Activated CD8-positive, alpha-beta memory T cell treated with anti-CD3 and anti-CD28 coated beads, Interleukin-2, amount 50 U/mL, for 48 hours (primary cell): ENCODE measurements around the gene DUSP22.
"Not testable (repeated sequence)": the region's sequence is repeated elsewhere in the genome, so short reads cannot be mapped to it uniquely, and the experiment has no call there.

ENCODE experiments used
- DNase-seq: peaks from one replicate; pipeline ENCODE4 v3.0.0-alpha.2; 2020

DUSP22 gene

DNA sequence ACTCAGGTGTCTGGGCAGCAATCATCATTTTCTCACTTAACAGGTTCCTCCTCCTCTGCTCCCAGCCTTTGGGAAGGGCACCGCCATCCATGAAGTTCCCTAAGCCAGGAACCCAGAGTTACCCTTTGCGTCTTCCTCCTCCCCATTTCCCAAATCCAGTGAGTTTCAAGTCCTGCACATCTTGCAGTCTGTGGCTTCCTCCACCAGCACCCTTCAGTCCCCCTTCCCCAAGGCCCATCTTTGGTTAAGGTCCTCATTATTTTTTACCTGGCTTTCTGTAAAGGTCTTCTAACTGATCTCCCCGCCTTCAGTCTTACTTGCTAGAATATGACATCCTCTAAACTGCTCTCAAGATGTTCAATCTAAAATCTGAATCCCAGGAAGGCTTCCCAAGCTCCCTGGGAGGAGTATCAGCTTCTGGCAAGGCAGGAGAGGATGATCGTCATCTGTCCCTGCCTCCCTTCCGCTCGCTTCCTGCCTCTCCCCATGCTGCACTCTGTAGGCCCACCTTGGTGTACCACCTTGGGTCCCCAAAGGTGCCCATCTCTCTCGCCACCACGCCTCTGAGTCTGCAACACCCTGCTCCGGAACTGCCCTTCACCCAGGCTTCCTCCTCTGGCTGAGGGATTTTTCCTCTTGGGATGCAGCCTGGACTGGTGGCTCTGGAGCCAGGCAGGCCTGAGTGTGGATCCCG lies 11.4 kb upstream of the DUSP22 start:
- no peak for DNase-seq

DNA sequence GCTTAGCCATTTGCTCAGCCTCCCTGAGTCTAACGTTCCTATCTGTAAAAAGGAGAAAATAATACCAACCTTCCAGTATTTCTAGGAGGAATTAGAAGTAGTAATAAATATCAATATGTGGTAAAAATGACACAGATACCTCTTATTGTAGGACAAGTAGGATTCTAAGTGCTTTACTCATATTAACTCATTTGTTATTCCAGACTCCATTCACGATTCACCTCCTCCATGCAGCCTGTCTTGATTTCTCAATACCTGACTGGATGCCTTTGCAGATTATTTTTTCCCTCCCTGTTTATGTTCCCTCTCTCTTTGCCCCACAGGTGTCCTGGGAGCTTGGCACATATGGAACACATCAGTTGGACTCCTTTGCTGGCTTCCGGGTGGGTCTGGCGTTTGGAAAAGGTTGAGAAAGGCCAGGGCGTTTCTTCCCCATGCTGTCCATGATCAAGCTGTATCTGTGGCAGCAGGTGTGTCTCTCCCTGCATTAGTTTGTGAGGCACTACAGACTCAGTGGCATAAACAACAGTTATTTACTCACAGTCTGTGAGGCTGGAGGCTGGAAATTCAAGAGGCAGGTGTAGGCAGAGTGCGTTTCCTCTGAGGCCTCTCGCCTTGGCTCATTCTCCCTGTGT lies 10.7 kb upstream of the DUSP22 start:
- no peak for DNase-seq

DNA sequence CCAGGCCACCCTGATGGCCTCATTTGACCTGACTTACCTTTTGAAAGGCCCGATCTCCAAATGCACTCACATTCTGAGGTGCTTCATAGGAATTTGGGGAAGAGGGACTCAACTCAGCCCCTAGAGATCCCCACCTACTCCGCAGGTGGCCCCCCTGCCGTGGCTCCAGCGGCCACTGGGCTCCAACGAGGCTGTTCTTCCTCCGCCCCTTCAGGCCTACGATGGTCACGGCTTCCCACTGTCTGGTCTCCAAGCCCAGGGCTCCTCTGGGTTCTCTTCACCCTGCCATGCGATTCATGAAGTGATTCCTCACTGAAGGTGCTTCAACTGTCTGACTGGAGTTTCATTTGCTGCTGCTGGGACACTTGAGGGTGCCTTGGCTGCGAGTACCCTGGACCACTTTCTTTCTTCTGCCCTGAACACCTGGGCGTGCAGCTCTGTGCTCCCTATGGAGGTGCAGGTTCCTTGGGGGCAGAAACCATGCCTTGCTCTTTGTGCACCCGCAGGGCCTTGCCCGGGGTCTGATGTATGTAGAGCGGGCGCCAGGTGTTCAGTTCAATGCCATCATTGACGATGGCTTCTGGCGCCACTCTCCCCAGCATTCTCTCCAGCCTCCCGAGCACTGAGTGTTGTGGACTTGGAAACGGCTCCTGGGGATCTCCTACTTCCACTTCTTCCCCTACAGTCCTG lies 10.0 kb upstream of the DUSP22 start:
- no peak for DNase-seq

DNA sequence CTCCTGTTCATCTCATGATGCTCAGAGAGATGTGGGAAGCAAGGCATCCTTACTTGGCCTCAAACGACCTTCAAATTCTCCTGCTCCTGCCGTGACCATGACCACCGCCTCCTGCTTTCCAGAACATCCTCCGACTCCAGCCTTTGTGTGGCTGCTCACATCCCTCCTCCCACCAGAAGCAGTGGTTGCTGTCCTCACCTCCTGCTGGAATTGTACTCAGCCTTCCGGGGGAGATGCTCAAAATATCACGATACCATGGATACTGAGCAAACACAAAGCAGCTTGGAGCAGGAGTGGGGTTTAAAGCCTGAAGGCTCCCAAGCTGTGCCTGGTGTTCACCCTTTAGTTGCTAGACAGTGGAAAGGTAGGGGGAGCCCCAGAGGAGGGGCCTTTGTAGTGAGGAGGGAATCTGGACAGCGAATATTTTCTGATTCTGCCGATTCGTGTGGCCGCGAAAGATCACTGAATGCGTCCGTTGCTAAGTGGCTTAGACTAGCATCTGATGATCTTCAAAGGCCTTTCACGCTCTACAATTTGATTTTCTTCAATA lies 9.3 kb upstream of the DUSP22 start:
- no peak for DNase-seq

DNA sequence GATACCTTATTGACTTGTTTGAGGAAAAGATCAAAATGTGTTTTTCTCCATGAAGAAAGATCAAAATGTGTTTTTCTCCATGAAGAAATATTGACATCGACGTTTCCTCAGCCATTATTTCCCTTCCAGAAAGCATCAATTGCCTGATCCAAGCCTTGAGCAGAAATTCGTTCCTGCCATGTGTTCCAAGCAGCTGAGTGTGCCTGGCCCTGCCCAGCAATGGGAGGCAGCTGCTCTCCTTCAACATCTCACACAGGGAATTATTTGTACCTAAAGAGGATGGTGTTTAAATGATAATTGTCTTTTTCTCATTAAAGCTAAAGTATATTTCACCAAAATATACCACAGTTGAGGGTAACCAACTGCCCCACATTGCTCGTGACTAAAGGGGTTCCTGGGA lies 7.8 kb upstream of the DUSP22 start:
- no peak for DNase-seq

DNA sequence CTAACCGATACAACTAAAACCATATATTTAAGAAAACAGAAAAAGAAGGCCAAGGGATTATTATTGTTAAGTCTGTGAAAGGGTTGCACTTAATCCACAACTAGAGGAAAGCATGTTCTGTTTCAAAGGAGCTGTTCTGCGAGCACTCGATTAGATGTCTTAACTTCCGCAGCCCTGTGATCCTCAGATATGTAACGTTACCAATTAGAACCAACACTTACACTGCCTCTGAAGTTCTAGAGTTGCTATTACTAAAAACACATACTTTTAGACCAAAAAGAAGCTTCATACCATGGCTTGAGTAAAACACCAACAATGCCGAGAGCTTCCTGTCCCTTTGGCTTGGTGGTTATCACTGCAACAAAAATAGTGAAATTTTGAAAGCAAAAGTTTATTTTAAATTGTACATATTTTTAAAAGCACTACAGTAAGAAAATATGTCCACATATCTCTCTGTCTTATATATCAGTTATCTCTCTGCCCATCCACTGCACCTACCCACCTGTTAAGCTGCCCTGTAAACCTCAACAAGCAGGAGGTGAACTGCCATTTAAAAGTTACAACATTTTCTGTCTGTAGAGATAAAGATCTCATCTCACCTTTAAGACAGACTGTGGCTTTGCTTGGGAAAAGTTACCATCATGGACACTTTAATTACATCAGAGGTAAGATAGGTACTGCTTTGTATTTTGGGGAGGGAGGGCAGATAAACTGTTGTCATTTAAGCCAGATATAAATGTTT lies 7.1 kb upstream of the DUSP22 start:
- no peak for DNase-seq

DNA sequence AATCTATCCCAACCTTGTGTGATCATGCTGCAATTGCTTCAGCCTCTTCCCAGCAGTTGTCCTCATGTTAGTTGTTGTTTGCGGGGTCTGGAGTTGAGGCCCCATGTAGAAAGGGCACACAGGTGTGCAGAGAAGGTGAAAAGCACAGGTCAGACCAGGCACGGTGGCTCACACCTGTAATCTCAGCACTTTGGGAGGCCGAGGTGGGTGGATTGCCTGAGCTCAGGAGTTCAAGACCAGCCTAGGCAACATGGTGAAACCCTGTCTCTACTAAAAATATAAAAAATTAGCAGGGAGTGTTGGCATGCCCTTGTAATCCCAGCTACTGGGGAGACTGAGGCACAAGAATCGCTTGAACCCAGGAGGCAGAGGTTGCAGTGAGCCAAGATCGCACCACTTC lies 6.4 kb upstream of the DUSP22 start:
- not testable (repeated sequence) for DNase-seq

DNA sequence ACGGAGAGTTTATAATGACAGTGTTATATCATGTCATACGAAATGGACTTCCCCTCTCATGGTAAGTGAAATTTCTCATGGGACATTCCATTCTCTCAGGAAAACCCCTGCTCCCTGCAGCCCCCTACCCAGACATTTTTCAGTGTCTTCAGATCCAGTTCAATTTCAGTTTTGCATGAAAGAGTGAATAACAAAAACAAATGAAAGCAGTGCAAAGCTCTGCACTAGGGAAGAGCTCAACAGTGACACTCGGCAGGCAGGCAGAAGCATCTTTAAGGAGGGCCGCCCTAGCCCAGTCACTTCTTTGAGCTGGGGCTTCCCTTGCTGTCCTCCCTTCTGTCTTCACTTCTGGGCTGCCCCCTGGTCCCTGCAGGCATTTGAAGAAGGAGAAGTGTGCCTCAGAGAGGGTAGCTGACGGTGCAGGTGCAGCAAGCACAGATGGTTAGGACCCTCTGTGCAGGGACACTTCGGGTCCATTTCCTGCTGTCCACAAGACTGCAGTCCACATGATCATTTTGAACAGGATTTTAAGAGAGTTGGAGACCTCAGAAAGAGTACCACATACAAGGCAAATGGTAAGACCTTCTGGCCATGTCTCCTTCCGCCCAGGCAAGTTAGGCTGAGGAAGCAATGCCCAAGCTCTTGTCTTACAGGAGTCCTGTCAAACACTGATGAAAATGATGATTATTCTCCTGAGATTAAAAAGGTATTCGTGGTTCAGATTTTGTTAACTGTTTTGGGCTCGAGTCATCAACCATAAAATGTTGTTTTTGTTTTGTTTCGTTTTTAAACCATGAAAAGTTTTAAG lies 5.4 kb upstream of the DUSP22 start:
- no peak for DNase-seq

DNA sequence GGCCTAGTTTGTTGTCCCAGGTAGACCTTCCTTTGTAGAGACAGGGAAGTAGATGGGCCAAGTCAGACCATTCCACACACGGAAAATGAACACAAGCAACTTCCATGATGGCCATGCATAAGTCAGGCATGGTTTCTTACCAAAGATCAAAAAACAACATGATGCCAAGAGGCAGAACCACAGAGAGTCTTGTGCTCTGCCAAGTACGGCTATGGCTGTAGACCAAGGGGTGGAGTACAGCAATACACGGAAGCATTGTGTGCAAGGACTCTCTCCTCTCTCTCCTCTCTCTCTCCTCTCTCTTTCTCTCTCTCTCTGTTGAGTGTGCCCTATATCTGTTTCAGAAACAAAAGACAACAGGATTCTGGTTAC lies 4.8 kb upstream of the DUSP22 start:
- no peak for DNase-seq

DNA sequence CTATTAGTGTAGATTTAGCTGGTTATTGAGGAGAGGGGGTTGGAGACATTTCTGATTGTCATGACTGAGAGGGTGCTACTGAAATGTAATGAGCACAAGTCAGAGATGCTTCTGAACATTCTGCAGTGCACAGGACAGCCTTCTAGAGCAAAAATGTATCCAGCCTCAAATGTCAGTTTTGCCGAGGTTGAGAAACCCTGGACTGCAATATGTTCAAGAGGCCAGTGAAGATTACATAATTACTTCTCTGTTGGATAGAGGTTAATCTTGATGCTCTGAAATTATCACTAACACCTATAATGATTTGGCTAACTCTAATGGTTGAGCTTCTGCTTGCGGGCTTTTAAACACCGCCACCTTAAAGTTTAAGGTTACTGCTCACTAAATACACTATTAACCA lies 3.4 kb upstream of the DUSP22 start:
- DNase-seq = no peak

DNA sequence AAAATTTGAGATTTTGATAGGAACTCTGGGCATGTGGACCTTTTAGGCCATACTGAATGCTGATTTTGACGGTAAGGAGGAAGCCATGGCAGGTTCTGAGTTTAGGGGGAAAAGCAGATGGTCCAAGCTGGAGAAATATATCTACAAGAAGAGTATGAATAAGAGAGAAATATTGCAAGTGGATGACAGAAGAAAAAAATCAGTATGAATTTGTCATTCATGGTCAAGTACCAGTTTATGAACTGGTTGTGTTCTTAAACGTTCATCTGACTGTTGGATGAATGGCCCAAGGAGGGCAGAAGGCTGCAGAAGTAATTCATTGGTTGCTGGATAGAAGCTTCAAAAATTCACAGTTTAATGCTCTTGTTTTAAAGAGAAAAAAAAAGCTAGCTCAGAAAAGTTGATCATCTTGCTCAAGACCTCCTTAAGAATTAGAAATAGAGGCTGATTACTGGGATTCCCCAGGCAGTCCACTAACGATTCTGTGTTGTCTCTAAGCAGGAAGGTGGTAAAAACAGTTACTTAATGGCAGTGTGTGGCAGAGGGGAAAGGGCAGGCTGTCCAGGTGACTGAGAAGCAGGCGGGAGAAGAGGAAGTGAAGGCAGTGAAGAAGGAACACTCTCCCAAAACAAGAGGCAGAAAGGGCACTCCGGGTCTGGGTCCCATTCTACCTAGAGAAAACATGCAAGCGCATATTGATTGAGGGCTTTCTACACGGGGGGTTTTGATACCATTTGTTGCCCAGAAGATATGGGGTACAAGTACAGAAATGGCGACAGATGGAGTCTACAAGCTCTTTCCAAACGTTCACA lies 2.0 kb upstream of the DUSP22 start:
- no peak for DNase-seq

DNA sequence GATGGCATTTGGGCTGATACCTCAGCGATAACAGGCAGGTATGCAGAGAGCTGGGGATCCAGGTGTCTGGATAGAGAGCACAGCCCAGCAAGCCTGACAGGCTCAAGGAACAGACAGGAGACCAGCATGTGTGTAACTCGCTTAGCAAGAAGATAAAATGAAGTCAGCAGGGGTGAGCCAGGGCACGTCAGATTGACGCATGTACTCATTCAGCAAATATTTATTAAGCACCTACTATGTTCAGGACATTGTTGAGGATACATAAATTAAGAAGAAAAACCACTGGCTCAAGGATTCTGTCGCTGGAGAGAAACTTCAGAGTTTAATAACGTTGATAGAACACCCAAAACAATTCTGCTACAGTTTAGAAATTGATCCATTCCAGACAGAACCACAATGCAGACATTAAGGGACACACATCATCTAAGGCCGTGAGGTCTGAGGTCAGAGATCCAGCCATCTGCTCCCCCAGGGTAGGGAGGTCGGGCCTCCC lies 1.0 kb upstream of the DUSP22 start:
- no peak for DNase-seq

DNA sequence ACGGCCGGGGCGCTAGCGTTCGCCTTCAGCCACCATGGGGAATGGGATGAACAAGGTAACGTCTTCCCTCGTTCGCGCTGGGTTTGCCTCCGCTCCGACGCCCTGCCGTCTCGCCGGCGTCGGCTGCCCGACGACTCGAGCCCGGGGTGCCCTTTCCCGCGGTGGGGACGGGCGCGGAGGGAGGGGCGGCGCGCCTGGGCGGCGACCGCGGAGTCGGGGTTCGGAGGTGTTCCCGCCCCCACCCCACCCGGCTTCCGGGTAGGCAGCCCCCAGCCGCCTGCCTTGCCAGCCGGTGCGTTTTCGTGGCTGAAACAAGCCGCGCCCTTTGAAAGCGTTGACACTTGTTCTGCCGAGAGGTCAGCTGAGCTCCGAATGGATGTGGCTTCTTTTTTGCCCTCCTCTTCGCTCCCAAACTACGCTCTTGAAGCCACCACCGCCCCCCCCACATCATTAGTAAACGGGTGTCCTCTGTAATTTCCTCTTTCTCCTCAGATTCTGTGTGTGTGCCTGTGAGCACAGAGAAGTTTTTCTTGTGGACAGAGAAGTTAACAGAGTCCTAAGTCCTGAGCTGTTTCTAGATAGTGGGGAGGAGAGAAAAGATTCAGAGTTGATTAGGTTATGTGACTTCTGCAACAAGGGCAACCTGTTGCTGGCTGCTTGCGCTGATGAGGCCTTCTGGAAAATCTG lies 362 bp downstream of the DUSP22 start:
- DNase-seq = peak; percentile 84

- DNase-seq = peak; percentile 70
Measured at GRCh38 chr6:293193-294174, 1.2 kb downstream of the DUSP22 start.

DNA sequence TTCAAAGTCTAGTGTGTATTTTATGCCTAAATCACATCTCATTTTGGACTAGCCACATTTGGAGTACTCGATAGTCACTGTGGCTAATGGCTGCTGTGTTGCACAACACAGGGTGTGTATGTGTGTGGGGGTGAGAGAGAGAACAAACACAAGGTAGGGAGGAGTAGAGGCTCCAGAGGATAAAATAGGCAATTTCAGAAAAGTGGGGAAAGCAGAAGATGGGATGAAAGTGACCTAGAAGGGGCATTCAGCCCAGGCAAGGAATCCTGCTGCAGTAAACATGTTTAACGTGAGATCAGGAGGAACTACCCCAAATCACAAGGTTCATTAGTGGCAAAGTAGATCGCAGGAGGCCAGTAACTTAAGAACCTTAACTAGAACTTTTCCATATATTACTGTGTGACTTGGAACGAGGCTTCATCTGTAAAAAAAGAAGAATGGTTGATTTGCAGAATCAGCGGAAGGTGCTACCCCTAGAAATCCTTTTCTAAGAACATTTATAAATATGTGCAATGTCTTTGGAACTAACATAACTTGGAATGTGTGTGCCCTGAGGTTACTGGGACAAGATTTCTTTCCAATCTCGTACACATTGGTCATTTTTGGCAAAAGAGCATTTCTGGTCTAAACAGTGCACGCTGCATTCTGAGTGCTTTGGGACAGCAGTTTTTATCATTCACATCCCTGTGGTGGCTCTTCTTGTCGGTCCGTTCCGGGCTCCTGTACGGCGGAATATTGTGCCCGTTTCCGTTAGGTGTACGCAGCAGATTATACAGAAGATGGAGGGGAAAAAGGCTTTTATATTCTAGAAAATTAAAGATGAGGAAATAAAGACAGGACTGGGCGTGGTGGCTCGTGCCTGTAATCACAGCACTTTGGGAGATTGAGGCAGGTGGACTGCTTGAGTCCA lies 2.6 kb downstream of the DUSP22 start:
- DNase-seq = no peak

- no peak for DNase-seq
Measured at GRCh38 chr6:296151-297122, 4.2 kb downstream of the DUSP22 start.

DNA sequence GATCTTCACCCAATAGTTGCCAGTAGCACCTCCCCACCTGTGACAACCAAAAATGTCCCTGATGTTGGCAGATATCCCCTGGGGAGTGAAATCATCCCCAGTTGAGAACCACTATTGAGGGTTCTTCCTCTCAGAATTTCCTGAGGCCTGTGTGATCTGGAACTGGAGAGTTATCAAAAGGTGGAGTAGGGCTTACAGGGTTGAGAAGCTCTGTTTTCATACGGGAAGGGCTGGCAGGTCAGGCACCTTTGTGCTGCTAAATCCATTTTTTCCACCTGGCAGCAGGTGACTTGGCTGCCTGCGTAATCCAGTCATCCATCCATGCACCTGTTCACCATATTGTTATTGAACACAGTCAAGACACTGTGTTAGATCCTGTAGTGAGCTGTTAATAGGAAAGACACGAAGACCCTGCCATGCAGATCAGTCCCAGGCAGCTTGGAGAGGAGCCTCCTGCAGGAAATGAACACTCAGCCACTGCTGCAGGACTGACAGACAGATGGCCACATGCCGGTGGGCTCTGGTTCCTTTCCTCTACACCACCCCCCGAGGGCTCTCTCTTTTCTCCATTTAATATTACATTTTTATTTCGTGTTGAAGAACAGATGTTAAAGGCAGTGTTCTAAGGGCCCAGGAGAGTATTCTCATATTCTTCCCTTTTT lies 5.4 kb downstream of the DUSP22 start:
- no peak for DNase-seq
